HG03442 (cell line): Measurements from ENCODE around the gene RPS6KA1.

Experiments
- ATAC-seq: cut with Tn5 transposase; IDR thresholded peaks from one replicate; pipeline ENCODE4 v1.9.1; 2021; ENCODE audit warnings: mild to moderate bottlenecking, moderate library complexity; ENCODE audit not compliant: unreplicated experiment

RPS6KA1 gene

DNA sequence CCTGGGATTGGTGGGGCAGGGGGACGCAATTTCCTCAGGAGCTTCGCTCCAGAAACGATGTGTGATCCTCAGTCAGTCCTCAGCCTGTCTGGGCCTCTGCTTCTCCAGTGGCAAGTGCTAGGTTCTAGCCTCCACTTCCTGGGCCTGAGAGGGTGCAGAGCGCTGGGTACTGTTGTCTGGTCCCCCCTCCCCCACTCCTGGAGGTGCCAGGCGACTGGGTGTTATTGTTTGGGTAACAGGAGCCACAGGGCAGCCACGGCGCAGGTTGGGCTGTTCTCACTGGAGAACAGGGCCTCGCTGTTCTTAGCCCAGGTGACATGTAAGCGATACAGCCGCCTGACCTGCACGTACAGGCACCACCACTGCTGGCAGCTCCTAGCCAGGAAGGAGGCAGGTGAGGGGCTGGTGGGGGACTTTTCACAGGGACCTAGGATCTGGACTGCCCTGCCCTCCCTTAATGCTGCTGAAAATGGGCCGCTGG, 2.1 kb downstream of the RPS6KA1 start:
- no peak for ATAC-seq

DNA sequence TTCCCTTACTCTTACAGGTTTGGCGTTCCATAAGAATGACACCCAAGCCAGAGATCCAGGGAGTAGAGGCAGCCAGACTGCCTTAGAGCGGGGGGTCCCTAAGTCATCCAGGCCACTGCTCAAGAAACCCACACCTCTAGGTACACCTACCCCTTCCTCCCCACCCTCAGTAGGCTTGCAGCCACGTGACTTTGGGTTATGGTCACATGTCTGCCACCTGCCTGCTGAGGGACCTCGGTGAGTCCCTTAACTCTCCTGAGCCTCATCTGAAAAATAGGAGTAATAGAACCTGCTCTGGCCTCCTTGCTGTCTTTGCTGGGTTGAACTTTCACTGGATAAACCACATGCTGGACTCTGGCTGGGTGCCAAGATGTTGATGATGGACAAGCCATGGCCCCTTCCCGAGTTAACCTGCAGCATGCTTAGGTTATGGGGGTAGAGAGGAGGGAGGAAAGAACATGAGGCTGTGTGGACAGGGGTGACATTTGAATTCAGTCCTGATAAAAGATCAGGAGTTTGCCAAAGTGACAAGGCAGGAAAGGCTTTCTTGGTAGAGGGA, 4.5 kb downstream of the RPS6KA1 start:
- no peak for ATAC-seq

DNA sequence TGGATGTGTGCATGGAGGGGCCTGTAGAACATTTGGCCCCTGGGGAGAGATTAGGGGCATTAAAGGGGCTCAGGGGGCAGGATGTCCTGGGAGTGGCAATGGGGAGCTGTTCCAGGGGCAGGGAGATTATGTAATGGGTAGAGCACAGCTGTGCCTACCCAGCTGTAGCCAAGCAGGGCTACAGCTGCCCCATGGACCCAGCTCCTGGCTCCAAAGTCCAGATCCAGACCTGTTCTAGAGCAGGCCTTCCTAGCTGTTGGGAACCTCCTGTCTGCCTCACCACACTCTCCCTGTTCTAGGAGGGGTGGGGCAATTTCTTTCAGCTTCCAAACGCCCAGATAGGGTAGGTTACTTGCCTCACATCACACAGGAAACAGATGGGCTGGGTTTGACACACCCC, 5.6 kb downstream of the RPS6KA1 start:
- ATAC-seq = no peak

DNA sequence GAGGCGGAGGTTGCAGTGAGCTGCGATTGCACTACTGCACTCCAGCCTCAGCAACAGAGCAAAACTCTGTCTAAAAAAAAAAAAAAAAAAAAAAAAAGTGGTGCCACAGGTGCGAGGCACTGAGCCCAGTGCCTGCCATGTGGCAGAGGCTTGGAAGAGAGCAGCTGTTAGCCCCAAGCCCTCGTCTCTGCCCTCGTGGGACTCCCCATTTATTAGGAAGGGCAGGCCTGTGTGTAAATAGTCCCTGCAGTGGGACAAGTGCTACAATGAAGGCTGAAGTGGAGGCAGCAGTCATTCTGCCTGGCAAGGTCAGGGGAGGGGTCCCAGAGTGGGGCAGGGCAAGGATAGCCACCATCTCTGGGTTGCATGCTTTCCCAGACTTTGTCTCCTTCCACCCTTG, 6.5 kb downstream of the RPS6KA1 start:
- no peak for ATAC-seq

DNA sequence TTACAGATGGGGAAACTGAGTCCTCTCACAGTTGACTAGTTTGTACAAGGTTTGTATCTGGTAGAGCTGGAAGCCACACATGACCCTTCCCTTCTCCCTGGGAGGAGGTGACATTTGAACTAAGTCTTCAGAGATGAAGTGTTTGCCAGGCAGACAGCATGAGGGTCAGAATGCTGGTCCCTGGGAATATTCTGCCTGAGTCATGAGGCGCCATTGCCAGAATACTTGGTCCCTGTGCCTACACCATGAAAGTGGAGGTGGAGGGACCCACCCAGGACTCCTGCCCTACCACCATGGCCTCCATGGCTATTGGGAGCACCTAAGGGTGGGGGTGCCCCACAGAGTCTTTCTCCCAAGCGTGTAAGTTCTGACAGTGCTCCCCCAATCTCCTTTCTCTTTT, 7.0 kb downstream of the RPS6KA1 start:
- no peak for ATAC-seq

DNA sequence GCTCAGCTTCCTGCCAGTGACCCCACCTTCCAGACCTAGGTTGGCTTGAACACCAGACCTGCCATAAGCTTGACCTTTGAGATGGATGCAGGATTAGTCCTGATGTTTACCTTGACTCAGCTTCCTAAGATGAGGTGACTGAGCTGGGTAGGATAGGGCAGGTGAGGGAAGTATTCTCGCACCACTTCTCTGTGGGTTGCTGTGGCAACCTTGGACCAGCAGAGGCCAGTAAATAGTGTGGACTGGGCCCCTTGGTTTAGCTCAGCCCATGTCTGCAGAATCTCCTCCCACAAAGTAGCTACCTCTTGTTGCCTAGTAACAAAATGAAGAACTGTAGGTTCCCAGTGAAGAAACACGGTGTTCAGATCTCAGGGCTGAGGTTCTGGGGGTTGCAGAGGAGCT, 8.4 kb downstream of the RPS6KA1 start:
- no peak for ATAC-seq

DNA sequence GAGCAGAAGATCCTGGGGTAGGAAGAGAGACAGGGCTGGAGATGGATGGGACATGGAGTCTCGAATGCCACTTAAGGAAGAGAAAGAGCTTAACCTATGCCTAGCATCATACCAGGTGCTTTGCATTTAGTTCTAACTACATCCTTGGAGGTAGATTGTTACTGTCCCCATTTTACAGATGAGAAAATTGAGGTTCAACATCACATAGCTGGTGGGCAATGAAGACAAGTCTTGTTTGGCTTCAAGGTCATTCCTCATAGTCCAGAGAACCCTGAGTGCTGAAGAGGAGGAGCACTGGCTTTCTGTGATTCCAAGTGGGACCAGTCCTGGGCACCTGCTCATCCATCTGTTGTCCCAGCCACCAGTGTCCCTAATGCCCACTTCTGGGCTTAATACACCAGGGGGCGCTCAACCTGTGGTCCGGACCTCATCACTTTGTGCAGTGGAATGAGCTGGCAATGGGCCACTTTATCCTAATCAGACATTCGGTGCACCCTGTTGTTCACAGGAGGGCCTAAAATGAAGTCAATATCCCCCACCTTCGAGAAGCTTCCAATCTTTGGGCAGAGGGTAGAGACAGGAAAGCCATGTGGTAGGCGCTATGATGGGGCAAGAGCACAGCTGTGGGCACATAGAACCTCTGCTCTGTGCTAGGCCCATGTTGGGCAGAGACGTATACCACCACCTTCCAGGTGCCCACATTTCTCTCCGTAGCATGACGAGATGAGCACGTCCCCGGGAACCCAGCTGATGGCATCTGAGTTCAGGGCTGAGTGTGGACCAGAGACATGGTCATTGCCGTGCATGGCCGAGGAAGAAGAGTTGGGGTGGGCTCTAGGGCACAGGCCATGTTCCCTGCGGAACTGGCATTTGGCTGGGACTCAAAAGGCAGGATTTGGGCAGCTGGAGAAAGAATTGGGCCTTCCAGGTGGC, 9.2 kb downstream of the RPS6KA1 start:
- no peak for ATAC-seq

DNA sequence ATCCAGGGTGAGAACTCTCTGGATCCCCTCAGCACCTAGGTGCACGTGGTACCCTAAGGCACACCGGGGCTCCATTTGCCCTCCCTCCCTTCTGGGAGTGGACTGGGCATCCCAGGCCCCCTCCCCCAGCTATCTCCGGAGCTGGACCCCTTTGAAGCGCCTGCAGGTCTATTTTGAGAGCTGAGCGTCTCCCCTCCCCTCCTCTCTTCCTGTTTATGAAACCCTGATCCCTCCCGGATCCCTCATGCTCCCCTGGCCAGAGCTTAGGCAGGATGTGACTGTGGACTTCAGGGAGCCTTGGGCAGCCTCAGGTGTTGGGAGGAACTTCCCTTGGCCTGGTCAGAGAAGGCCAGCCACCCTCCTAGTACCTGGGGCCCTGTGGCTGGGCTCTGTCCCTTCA, 10.2 kb downstream of the RPS6KA1 start:
- no peak for ATAC-seq

DNA sequence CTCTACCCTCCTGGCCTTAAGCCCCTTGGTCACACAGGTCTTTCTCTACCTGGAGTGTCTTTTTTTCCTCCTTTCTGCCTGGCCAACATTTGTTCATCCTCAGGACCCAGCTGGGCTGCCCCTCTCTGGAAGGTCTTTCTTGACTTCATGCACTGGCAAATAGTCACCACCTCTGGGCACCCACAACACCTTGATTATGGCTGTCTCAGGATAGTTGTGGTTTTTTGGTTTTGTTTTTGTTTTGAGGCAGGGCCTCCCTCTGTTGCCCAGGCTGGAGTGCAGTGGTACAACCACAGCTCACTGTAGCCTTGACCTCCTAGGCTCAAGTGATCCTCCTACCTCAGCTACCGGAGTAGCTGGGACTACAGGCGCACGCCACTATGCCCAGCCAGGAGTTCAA, 10.8 kb downstream of the RPS6KA1 start:
- no peak for ATAC-seq

DNA sequence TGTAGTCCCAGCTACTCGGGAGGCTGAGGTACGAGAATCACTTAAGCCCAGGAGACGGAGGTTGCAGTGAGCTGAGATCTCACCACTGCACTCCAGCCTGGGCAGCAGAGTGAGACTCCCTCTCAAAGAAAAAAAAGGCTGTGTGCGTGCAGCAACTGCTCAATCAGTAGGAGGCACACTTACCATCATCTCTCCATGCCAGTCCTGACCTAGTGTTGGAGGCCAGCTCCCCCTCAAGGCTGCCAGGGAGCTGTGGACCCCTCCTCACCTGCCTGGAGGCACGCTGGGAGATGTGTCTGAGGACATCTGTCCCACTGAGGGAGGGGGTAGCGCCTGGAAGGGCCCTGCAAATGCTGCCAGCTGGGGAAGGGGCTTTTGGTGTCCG, 11.9 kb downstream of the RPS6KA1 start:
- no peak for ATAC-seq

DNA sequence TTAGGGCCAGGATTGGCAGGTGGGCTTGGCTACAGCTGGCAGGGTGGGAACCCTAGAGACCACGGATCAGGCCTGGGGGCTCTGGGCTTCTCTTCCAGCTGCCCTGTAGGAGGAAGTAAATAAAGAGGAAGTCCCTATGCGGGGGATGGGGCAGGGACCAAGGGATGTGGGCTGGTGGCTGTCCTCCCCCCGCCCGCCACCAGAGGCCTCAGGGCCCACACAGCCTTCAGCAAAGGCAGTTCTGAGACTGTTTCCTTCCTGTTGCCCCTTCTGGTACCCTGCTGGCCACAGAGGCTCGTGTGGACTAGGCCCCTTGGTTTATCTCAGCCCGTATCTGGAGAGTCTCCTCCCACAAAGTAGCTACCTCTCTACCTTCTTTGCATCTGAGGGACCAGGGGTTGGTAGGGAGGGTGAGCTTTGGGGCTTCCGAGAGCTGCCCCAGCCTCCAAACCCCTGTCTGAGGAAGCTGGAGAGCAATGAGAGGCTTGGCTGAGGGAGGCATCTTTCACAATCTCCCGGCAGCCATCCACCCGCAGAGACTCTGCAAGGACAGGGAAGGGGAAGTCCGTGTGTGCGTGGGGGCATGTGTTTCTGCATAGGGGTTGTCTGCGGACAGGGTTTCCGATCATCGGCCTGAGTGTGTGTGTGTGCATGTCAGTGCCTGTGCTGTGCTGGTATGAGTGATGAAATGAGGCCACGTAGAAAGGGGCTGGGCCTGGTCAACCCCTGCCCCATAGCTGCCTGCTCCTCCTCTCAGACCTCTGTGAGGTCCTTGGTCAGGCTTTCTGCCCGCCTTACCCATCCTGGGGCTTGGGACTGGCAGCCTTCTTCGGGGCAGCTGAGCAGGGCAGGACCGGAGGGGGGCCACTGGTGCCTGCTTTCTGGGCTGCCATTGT, 12.5 kb downstream of the RPS6KA1 start:
- ATAC-seq = peak; percentile 43

DNA sequence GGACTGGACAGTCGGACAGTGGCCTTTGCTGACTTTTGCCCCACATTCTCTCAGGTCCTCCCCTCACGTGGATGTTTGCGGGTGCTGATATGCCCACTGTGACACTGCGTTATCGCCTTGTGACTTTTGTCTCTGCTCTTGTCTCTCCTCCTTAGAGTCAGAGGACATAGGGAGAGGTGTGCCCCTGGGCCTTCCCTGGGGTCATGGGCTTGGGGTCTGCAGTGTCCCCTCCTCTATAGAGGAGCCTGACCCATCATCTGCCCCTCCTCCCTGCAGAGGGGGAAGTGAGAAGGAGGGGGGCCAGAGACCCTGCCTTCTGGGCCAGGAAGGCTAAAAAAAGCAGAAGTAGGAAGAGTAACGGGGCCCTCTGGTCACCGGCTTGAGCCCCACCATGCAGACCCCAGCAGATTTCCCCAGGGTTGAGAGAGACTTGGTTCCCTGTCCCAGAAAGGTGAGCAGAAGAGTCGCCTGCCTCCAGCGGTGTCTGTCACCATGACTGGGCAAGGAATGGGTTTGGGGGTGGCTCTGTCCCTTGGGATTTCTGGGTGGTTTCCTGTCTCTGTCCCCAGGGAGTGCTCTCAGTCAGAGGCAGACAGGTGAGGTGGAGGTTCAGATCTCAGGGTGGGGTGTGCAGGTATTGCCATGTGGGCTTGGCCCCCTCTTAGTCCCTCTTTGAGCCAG, 13.3 kb downstream of the RPS6KA1 start:
- no peak for ATAC-seq

DNA sequence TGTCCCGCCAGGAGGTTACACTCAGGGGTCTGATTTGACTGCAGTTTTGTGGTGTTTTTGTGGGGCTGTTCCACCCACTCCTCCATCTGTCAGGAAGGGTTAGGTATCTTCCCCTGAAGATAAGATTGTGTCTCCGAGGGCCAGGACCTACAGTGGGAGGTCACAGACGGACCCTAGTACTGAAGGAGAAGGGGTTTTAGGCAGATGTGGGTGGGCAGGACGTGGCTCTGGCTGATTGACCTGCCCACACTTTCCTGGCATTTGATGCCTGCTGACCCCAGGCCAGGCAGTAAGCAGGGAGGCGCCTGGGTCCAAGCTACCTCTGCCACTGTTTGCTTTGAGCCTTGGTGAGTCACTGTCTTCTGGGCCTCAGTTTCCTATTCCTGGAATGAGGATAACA, 13.9 kb downstream of the RPS6KA1 start:
- ATAC-seq = no peak

DNA sequence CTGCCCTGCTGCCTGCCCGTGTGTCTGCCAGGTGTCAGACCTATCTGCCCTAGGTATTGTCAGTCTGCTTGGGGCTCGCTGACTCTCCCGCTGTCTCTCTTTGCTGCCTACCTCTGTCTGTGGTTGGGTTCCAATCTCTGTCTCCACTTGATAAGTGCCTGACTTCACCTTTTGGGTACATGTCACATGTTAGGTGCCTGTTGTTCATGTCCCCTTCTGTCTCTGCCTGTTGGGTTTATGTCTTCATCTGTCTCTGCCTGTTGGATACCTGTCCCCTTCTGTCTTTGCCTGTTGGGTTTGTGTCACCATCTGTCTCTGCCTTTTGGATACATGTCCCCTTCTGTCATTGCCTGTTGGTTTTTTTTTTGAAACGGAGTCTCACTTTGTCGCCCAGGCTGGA, 14.6 kb downstream of the RPS6KA1 start:
- no peak for ATAC-seq

DNA sequence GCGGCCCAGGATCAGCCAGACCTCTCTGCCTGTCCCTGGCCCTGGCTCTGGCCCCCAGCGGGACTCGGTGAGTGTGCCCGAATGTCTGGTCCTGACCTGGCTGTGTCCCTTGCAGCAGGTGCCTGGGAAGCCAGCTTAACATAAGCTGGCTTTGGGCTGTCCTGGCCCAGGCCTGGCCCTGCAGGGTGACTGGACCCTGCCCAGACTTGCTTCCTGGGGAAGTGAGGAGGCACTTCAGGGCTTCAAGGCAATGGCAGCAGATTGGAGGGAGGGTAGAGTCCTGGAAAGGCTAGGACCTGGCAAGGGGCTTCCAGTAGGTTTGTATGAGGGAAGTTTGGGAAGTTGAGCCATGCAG, 16.4 kb downstream of the RPS6KA1 start:
- no peak for ATAC-seq

DNA sequence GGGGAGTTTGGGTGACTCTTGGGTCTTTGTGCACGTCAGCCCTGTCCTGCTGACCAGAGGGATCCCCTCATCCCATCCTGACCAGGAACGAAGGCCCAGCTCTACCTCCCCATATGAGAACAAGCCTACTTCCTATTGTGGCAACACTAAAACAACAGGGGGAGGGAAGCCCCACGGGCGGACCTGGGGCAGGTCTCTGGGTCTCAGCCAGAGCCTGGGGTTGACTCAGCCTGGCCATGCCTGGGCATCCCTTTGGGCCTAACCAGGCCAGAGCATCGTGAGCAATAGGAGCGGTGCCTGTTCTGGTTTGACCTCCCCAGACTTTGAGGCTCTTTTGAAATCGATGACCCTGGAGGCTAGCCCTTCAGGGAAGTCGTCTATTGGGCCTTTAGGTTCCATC, 16.8 kb downstream of the RPS6KA1 start:
- no peak for ATAC-seq

DNA sequence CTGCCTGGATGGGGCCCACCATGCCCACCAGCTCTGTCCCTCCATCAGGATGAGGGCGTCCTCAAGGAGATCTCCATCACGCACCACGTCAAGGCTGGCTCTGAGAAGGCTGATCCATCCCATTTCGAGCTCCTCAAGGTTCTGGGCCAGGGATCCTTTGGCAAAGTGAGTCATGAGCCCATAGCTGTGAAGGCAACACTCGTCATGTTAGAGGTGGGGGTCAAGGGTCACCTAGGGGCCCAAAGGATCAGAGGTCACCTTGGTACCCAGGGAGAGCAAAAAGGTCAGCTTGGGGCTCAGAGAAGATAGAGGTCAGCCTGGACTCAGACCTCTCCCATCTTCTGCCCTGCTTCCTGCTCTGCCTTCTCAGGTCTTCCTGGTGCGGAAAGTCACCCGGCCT, 17.3 kb downstream of the RPS6KA1 start:
- ATAC-seq = no peak

DNA sequence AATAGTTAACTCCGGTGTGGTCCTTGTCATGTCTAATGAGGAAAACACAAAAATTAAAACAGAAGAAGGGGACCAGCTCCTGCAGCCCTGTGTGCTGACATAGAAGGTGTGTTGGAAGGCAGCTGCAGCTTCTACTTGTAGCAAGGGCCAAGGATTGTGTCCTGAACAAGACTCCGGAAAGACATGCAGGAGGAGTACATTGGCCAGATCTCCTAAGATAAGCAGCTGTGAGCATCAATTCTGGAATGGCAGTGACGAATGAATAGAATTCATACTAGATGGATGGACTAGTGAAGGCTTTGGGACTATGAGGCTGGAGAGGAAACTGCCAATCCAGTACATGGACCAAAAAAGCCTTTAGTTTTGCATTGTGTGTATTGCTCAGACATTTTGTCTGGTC, 19.3 kb downstream of the RPS6KA1 start:
- ATAC-seq = no peak

DNA sequence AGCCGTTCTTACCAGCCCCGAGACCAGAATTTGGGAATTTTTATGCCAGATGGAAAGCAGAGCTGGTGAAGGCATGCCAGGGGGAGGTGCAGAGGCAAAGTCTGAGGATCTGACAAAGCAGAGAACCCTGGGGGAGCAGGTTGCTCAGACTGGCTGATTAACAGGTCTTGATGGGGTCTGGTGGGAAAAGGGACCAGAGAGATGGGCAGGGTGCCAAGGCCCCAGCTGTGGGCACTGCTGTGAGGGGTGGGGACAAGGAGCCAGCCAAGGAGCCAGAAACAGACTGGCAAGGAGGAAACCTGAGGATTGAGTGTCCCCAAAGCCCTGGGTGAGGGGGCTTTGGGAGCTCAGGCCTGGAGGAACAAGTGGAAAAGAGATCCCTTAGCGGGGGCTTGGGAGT, 21.4 kb downstream of the RPS6KA1 start:
- no peak for ATAC-seq

DNA sequence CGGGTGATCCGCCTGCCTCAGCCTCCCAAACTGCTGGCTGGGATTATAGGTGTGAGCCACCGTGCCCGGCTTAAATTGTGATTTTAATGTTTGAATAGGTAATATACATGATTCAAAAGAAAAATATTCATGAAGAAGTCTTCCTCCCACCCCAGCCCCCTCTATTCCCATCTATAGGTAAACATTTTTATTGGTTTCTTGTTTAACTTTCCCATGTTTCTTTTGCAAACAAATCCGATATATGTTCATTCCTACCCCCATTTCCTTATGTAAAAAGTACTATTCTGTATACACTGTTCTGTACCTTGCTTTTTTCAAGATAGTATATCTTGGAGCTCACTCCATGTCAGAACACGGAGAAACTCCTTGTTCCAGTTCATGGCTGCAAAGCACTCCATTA, 23.2 kb downstream of the RPS6KA1 start:
- ATAC-seq = no peak
